IMR-90 (cell line): Measurements from ENCODE around the gene REPS2. TPM values are rescaled to one million over a fixed set of nuclear protein-coding genes. Genes with fewer than 3 reads are reported as not detected.

Experiments
- ATAC-seq: fragments of 200-7000 bp; cut with Tn5 transposase; 2 replicates; pipeline ENCODE4 v1.9.1; 2020; ENCODE audit warnings: low read depth, mild to moderate bottlenecking, moderate library complexity
- BruUV-seq: library from RNA; stranded (reverse); fragments of 400-500 nt; replicated peaks from 2 replicates; lab custom pipeline; 2021; lab: Mats Ljungman, UMichigan
- CTCF ChIA-PET: fragments of 300-600 bp; formaldehyde crosslinking; extraction: SDS; loops from one replicate; lab custom pipeline; 2021; ENCODE audit warnings: antibody characterized with exemption; lab: Yijun Ruan, JAX
- POLR2A ChIA-PET: fragments of 300-600 bp; sonication (Branson Sonifier 250); formaldehyde crosslinking; loops from one replicate; lab custom pipeline; 2022; ENCODE audit warnings: antibody characterized with exemption; ENCODE audit not compliant: unreplicated experiment; lab: Charles Lee
- DNase-seq: peaks from one replicate; pipeline ENCODE4 v3.0.0; 2013
- H2AFZ ChIP-seq: replicated peaks from 2 replicates; pipeline ENCODE3; 2013; ENCODE audit warnings: low read length, mild to moderate bottlenecking; ENCODE audit not compliant: poor library complexity
- H2AK5ac ChIP-seq: 2 replicates; pipeline ENCODE4 v1.6.1; 2013; ENCODE audit warnings: low read depth, low read length, inconsistent platforms
- H2AK9ac ChIP-seq: replicated peaks from 2 replicates; pipeline ENCODE3; 2013; ENCODE audit warnings: mild to moderate bottlenecking, low read depth, low read length, moderate library complexity; ENCODE audit not compliant: poor library complexity
- H2BK120ac ChIP-seq: 2 replicates; pipeline ENCODE4 v1.6.1; 2013; ENCODE audit warnings: low read depth, low read length, inconsistent platforms
- H2BK15ac ChIP-seq: 3 replicates; pipeline ENCODE4 v1.6.1; 2013; ENCODE audit warnings: low read depth, low read length, inconsistent platforms
- H2BK20ac ChIP-seq: 2 replicates; pipeline ENCODE4 v1.6.1; 2013; ENCODE audit warnings: low read depth, mild to moderate bottlenecking, inconsistent platforms, low read length, moderate library complexity
- H2BK5ac ChIP-seq: 2 replicates; pipeline ENCODE4 v1.6.1; 2013; ENCODE audit warnings: mild to moderate bottlenecking, low read depth, low read length, inconsistent platforms; ENCODE audit not compliant: poor library complexity, severe bottlenecking
- H3K14ac ChIP-seq: replicated peaks from 2 replicates; pipeline ENCODE4 v1.6.1; 2013; ENCODE audit warnings: low read depth, low read length, inconsistent platforms
- H3K18ac ChIP-seq: 2 replicates; pipeline ENCODE4 v1.6.1; 2013; ENCODE audit warnings: low read depth, low read length, control low read depth
- H3K23ac ChIP-seq: 2 replicates; pipeline ENCODE4 v1.6.1; 2013; ENCODE audit warnings: low read depth, low read length, inconsistent platforms
- H3K27ac ChIP-seq: 2 replicates; pipeline ENCODE4 v1.5.1; 2013; ENCODE audit warnings: mild to moderate bottlenecking, control low read depth, low read length; ENCODE audit not compliant: insufficient read depth
- H3K27me3 ChIP-seq: 2 replicates; pipeline ENCODE4 v1.6.1; 2013; ENCODE audit warnings: low read length; ENCODE audit not compliant: control insufficient read depth, insufficient read depth
- H3K36me3 ChIP-seq: 2 replicates; pipeline ENCODE4 v1.6.1; 2013; ENCODE audit warnings: low read length, mixed read lengths; ENCODE audit not compliant: control insufficient read depth, insufficient read depth
- H3K4ac ChIP-seq: 2 replicates; pipeline ENCODE4 v1.6.1; 2013; ENCODE audit warnings: low read depth, low read length, inconsistent platforms
- H3K4me1 ChIP-seq: 2 replicates; pipeline ENCODE4 v1.6.1; 2013; ENCODE audit warnings: low read length, mixed read lengths; ENCODE audit not compliant: control insufficient read depth, insufficient read depth
- H3K4me2 ChIP-seq: 2 replicates; pipeline ENCODE4 v1.6.1; 2013; ENCODE audit warnings: low read depth, mild to moderate bottlenecking, control low read depth, low read length, moderate library complexity
- H3K4me3 ChIP-seq: 2 replicates; pipeline ENCODE4 v1.5.1; 2013; ENCODE audit warnings: low read depth, mild to moderate bottlenecking, control low read depth, low read length, moderate library complexity; ENCODE audit not compliant: insufficient read depth
- H3K56ac ChIP-seq: 2 replicates; pipeline ENCODE4 v1.6.1; 2013; ENCODE audit warnings: low read length, inconsistent platforms; ENCODE audit not compliant: insufficient read depth; ENCODE audit errors: extremely low read depth
- H3K79me1 ChIP-seq, 2 experiments: 2 replicates each; pipeline ENCODE4 v1.6.1; 2013; ENCODE audit warnings: low read length in 2 of 2, inconsistent platforms in 1 of 2, low read depth in 1 of 2
- H3K9ac ChIP-seq: 2 replicates; pipeline ENCODE4 v1.6.1; 2013; ENCODE audit warnings: low read depth, low read length, control low read depth
- H3K9me1 ChIP-seq: 2 replicates; pipeline ENCODE4 v1.6.1; 2013; ENCODE audit warnings: low read length, inconsistent platforms; ENCODE audit not compliant: insufficient read depth
- H3K9me3 ChIP-seq: 2 replicates; pipeline ENCODE4 v1.6.1; 2013; ENCODE audit warnings: low read length; ENCODE audit not compliant: control insufficient read depth, insufficient read depth
- H4K20me1 ChIP-seq: 2 replicates; pipeline ENCODE4 v1.6.1; 2013; ENCODE audit warnings: low read length, inconsistent platforms; ENCODE audit not compliant: insufficient read depth
- H4K5ac ChIP-seq: 2 replicates; pipeline ENCODE4 v1.6.1; 2013; ENCODE audit warnings: mild to moderate bottlenecking, low read depth, low read length, control low read depth
- H4K8ac ChIP-seq, 2 experiments: 2 replicates each; pipeline ENCODE4 v1.6.1; 2013; ENCODE audit warnings: low read depth in 2 of 2, low read length in 2 of 2, control low read depth in 1 of 2, inconsistent platforms in 1 of 2
- H4K91ac ChIP-seq: 2 replicates; pipeline ENCODE4 v1.6.1; 2013; ENCODE audit warnings: low read depth, low read length, inconsistent platforms; ENCODE audit not compliant: insufficient read depth
- BHLHE40 ChIP-seq: fragments of 150-350 bp; IDR thresholded peaks from 2 replicates; pipeline ENCODE4 v1.6.1; 2016; ENCODE audit warnings: mild to moderate bottlenecking, low read depth, low read length
- CEBPB ChIP-seq: IDR thresholded peaks from 2 replicates; pipeline ENCODE4 v1.6.1; 2012; ENCODE audit warnings: low read depth, low read length, improper control_type of control experiment
- CHD1 ChIP-seq: IDR thresholded peaks from 2 replicates; pipeline ENCODE4 v1.6.1; 2012; ENCODE audit warnings: low read depth, low read length, improper control_type of control experiment
- CTCF ChIP-seq: conservative IDR thresholded peaks from 2 replicates; pipeline ENCODE4 v1.5.1; 2012; ENCODE audit warnings: mild to moderate bottlenecking, low read depth, low read length, improper control_type of control experiment
- ELK1 ChIP-seq: fragments of 150-350 bp; IDR thresholded peaks from 2 replicates; pipeline ENCODE4 v1.6.1; 2016; ENCODE audit warnings: low read depth, mild to moderate bottlenecking, low read length, moderate library complexity, borderline replicate concordance
- FOS ChIP-seq: fragments of 150-350 bp; IDR thresholded peaks from 2 replicates; pipeline ENCODE4 v1.6.1; 2016; ENCODE audit warnings: low read depth, low read length
- MAFK ChIP-seq: IDR thresholded peaks from 2 replicates; pipeline ENCODE4 v1.6.1; 2012; ENCODE audit warnings: low read depth, low read length, improper control_type of control experiment
- MAZ ChIP-seq: IDR thresholded peaks from 2 replicates; pipeline ENCODE4 v1.6.1; 2012; ENCODE audit warnings: low read depth, mild to moderate bottlenecking, low read length, improper control_type of control experiment, moderate library complexity, borderline replicate concordance
- MXI1 ChIP-seq: IDR thresholded peaks from 2 replicates; pipeline ENCODE4 v1.6.1; 2012; ENCODE audit warnings: low read depth, mild to moderate bottlenecking, low read length, moderate library complexity, borderline replicate concordance
- NFE2L2 ChIP-seq: fragments of 150-350 bp; IDR thresholded peaks from 2 replicates; pipeline ENCODE4 v1.6.1; 2016; ENCODE audit warnings: low read depth, mild to moderate bottlenecking, low read length
- POLR2A ChIP-seq: IDR thresholded peaks from 2 replicates; pipeline ENCODE4 v1.6.1; 2012; ENCODE audit warnings: mild to moderate bottlenecking, low read depth, low read length
- RCOR1 ChIP-seq: IDR thresholded peaks from 2 replicates; pipeline ENCODE4 v1.6.1; 2012; ENCODE audit warnings: mild to moderate bottlenecking, low read length, improper control_type of control experiment; ENCODE audit not compliant: insufficient replicate concordance
- RFX5 ChIP-seq: IDR thresholded peaks from 2 replicates; pipeline ENCODE4 v1.8.0; 2012; ENCODE audit warnings: low read depth, mild to moderate bottlenecking, low read length, moderate library complexity
- SMC3 ChIP-seq: fragments of 150-350 bp; IDR thresholded peaks from 2 replicates; pipeline ENCODE4 v1.6.1; 2016; ENCODE audit warnings: low read depth, mild to moderate bottlenecking, antibody characterized with exemption, low read length, moderate library complexity
- USF2 ChIP-seq: fragments of 150-350 bp; IDR thresholded peaks from 2 replicates; pipeline ENCODE4 v1.6.1; 2017; ENCODE audit warnings: mild to moderate bottlenecking, antibody characterized with exemption, low read length, low read depth
- dilution Hi-C: fragments of 300-500 bp; cut with HindIII; formaldehyde crosslinking; loops from one replicate; pipeline ENCODE4 v1.14.3; 2018; ENCODE audit warnings: low sequenced_read_pairs; ENCODE audit not compliant: unreplicated experiment
- in situ Hi-C: fragments of 300-500 bp; cut with MboI; formaldehyde crosslinking; loops from 3 replicates; pipeline ENCODE4 v1.14.3; 2019; ENCODE audit warnings: low sequenced_read_pairs, inconsistent platforms, mixed read lengths
- intact Hi-C: fragments of 100-400 bp; cut with micrococcal nuclease; formaldehyde crosslinking; loops from 2 replicates; pipeline ENCODE4 v1.10.0; 2022
- polyA plus RNA-seq, 3 experiments: library from polyadenylated mRNA; depleted of rRNA; stranded (reverse); fragments of >200 nt; gene quantifications; 2 replicates each; pipeline ENCODE4 v1.2.3, GENCODE V29; 2012; ENCODE audit warnings: low replicate concordance in 1 of 3
- total RNA-seq: library from RNA; depleted of rRNA; stranded (reverse); fragments of >200 nt; gene quantifications from 2 replicates; pipeline ENCODE4 v1.2.3, GENCODE V29; 2012

Gene REPS2
- total and polyA plus RNA-seq, 2 of the 4 experiments (the other 2 are of a cell fraction): 0.02 to 0.18 TPM

- Histone ChIP-seq H3K9me3 (no peaks in the 10 kb centered on the region; the same call in 1 of the 2 replicates), H3K56ac (no peak overlapping the region), H3K23ac (no peak overlapping the region), H4K8ac (no peak overlapping the region), H2AFZ (no peak overlapping the region), H2BK15ac (no peak overlapping the region), H2BK120ac (no peak overlapping the region), H3K79me1 (no peaks in the 10 kb centered on the region), H4K91ac (no peak overlapping the region), H2AK5ac (no peak overlapping the region), H3K14ac (no peak overlapping the region), H3K27ac (no peak overlapping the region), H3K27me3 (peaks cover 20% of the 10 kb centered on the region), H3K4ac (no peak overlapping the region), H3K9me1 (no peaks in the 10 kb centered on the region), H3K36me3 (no peaks in the 10 kb centered on the region), H4K20me1 (no peaks in the 10 kb centered on the region), H3K18ac (no peak overlapping the region), H2BK20ac (no peak overlapping the region), H3K9ac (no peak overlapping the region), H3K4me2 (no peak overlapping the region), H3K4me1 (no peaks in the 10 kb centered on the region), H2AK9ac (no peak overlapping the region), H2BK5ac (no peak overlapping the region), H4K5ac (no peak overlapping the region), H3K4me3 (no peak overlapping the region)
- POLR2A ChIA-PET: no interaction called here
- CTCF ChIA-PET: interaction anchor here (0.6 to 1.2 kb wide), 3 partner anchors 159 to 217 kb away, joined by 4 to 7 read pairs (median 5); no protein-coding TSS in a partner anchor
- intact Hi-C loops: no loop called here
- in situ Hi-C loops: no loop called here
- ATAC-seq: no peak
- TF ChIP-seq CEBPB (no peak), SMC3 (no peak), MAFK (no peak), USF2 (no peak), NFE2L2 (no peak), ELK1 (no peak), RCOR1 (no peak), RFX5 (no peak), MXI1 (no peak), CTCF (no peak), CHD1 (no peak), POLR2A (no peak), MAZ (no peak), FOS (no peak), BHLHE40 (no peak)
- DNase-seq: no peak
- BruUV-seq: no TSS peak
- dilution Hi-C loops: no loop called here
Observed at GRCh38 chrX:17042037-17042436, 95.6 kb downstream of the REPS2 start.
